ENCODE measurements around the gene STIP1.

GRCh38 chr11:64216879-64217278, 30.9 kb downstream of the STIP1 start:
- TF ChIP-seq CTCF (IDR thresholded peaks at IDR 0.05) (no peak), POLR2AphosphoS5 (IDR thresholded peaks at IDR 0.05) (no peak)

Data from gastroesophageal sphincter (tissue), 3 donors.